Naive B cell (primary cell): ENCODE measurements around the gene CST6. TPM values are rescaled to one million over a fixed set of nuclear protein-coding genes. Genes with fewer than 3 reads are reported as not detected.
"Not testable (repeated sequence)": the region's sequence is repeated elsewhere in the genome, so short reads cannot be mapped to it uniquely, and the experiment has no call there.

ENCODE experiments used
- ATAC-seq, 2 donors: fragments of 150-1000 bp; cut with Tn5 transposase; 2 replicates each; pipeline ENCODE4 v1.10.0; 2021; ENCODE audit warnings: low read depth in 2 of 2, mild to moderate bottlenecking in 2 of 2, moderate library complexity in 2 of 2
- DNase-seq: peaks from one replicate; pipeline ENCODE4 v3.0.0; 2022
- H3K27ac Mint-ChIP-seq, 6 donors: one replicate each; pipeline ENCODE4 v1.8.0; 2020 to 2022; ENCODE audit warnings: mild to moderate bottlenecking in 6 of 6, mixed read lengths in 6 of 6, moderate library complexity in 5 of 6, inconsistent platforms in 2 of 6
- H3K27me3 Mint-ChIP-seq, 3 donors: one replicate each; pipeline ENCODE4 v1.8.0; 2021 to 2022; ENCODE audit warnings: mixed read lengths in 3 of 3, mild to moderate bottlenecking in 1 of 3
- H3K36me3 Mint-ChIP-seq, 2 donors: one replicate each; pipeline ENCODE4 v1.8.0; 2020 to 2022; ENCODE audit warnings: mixed read lengths in 2 of 2, inconsistent platforms in 1 of 2, mild to moderate bottlenecking in 1 of 2
- H3K4me1 Mint-ChIP-seq, 3 donors: one replicate each; pipeline ENCODE4 v1.8.0; 2020 to 2022; ENCODE audit warnings: mixed read lengths in 3 of 3, inconsistent platforms in 1 of 3, mild to moderate bottlenecking in 1 of 3, moderate library complexity in 1 of 3
- H3K4me3 Mint-ChIP-seq, 8 donors: one replicate each; pipeline ENCODE4 v1.8.0; 2020 to 2022; ENCODE audit warnings: mild to moderate bottlenecking in 8 of 8, mixed read lengths in 8 of 8, moderate library complexity in 8 of 8, inconsistent platforms in 2 of 8
- H3K9me3 Mint-ChIP-seq, 7 donors: one replicate each; pipeline ENCODE4 v1.8.0; 2020 to 2022; ENCODE audit warnings: mixed read lengths in 7 of 7, mild to moderate bottlenecking in 5 of 7, inconsistent platforms in 2 of 7, moderate library complexity in 1 of 7
- polyA plus RNA-seq, 6 donors: library from polyadenylated mRNA; unstranded; fragments of 300-500 nt; fragmentation: Illumina TruSeq; gene quantifications; one replicate each; pipeline ENCODE4 v1.2.3, GENCODE V29; 2021; ENCODE audit warnings: low read depth in 6 of 6

Gene CST6
- polyA plus RNA-seq, 6 donors from 2014 or later, result not detected

GRCh38 chr11:66012946-66013761 is 1.3 kb downstream of the CST6 start:
- ATAC-seq, result no peak
- DNase-seq, result no peak
- Mint-ChIP-seq H3K9me3 (no peaks in the 10 kb centered on the region), H3K27me3 (peaks cover 0 to 27% (median 14%) of the 10 kb centered on the region in 3 donors), H3K4me3 (peak overlapping the region in 1 of 8 donors; percentile 20), H3K4me1 (peaks cover 0 to 6% (median 0%) of the 10 kb centered on the region in 3 donors), H3K27ac (no peak overlapping the region), H3K36me3 (no peaks in the 10 kb centered on the region)

GRCh38 chr11:66013762-66014100 is 1.9 kb downstream of the CST6 start:
- H3K36me3 Mint-ChIP-seq, result no peaks in the 10 kb centered on the region
- no peak overlapping the region for H3K4me3 Mint-ChIP-seq
- peaks cover 0 to 27% (median 14%) of the 10 kb centered on the region in 3 donors for H3K27me3 Mint-ChIP-seq
- H3K27ac Mint-ChIP-seq, result no peak overlapping the region
- DNase-seq (no peak), ATAC-seq (no peak)
- peaks cover 0 to 6% (median 0%) of the 10 kb centered on the region in 3 donors for H3K4me1 Mint-ChIP-seq
- no peaks in the 10 kb centered on the region for H3K9me3 Mint-ChIP-seq

GRCh38 chr11:66014804-66015453 is 3.1 kb downstream of the CST6 start:
- Mint-ChIP-seq H3K27ac (no peak overlapping the region), H3K9me3 (no peaks in the 10 kb centered on the region), H3K27me3 (peaks cover 0 to 27% (median 14%) of the 10 kb centered on the region in 3 donors), H3K4me1 (peaks cover 0 to 6% (median 0%) of the 10 kb centered on the region in 3 donors), H3K36me3 (no peaks in the 10 kb centered on the region), H3K4me3 (no peak overlapping the region)
- DNase-seq (no peak), ATAC-seq (no peak)

GRCh38 chr11:66015454-66015881 is 3.7 kb downstream of the CST6 start:
- Mint-ChIP-seq H3K36me3 (no peaks in the 10 kb centered on the region), H3K4me1 (peaks cover 4 to 5% (median 5%) of the 10 kb centered on the region in 3 donors), H3K27me3 (peaks cover 0 to 32% (median 9%) of the 10 kb centered on the region in 3 donors), H3K9me3 (no peaks in the 10 kb centered on the region), H3K4me3 (no peak overlapping the region), H3K27ac (no peak overlapping the region)
- no peak for DNase-seq
- ATAC-seq, result no peak

- DNase-seq, result no peak
- no peak for ATAC-seq
- H3K4me3 Mint-ChIP-seq, result no peak overlapping the region
- H3K4me1 Mint-ChIP-seq, result peaks cover 4 to 5% (median 5%) of the 10 kb centered on the region in 3 donors
- H3K27me3 Mint-ChIP-seq, result peaks cover 0 to 32% (median 8%) of the 10 kb centered on the region in 3 donors
- H3K27ac Mint-ChIP-seq, result no peak overlapping the region
- no peaks in the 10 kb centered on the region for H3K9me3 Mint-ChIP-seq
- no peaks in the 10 kb centered on the region for H3K36me3 Mint-ChIP-seq
Observed at GRCh38 chr11:66015936-66016792, 4.4 kb downstream of the CST6 start.

GRCh38 chr11:66016793-66017177 is 5.0 kb downstream of the CST6 start:
- DNase-seq (no peak), ATAC-seq (no peak)
- H3K4me1 Mint-ChIP-seq, result peaks cover 4 to 6% (median 5%) of the 10 kb centered on the region in 3 donors
- no peak overlapping the region for H3K4me3 Mint-ChIP-seq
- H3K9me3 Mint-ChIP-seq, result no peaks in the 10 kb centered on the region
- no peaks in the 10 kb centered on the region for H3K36me3 Mint-ChIP-seq
- H3K27me3 Mint-ChIP-seq, result peaks cover 0 to 32% (median 8%) of the 10 kb centered on the region in 3 donors
- H3K27ac Mint-ChIP-seq, result no peak overlapping the region

- Mint-ChIP-seq H3K27me3 (peaks cover 0 to 29% (median 8%) of the 10 kb centered on the region in 3 donors), H3K36me3 (no peaks in the 10 kb centered on the region), H3K4me1 (peaks cover 5 to 11% (median 5%) of the 10 kb centered on the region in 3 donors), H3K9me3 (no peaks in the 10 kb centered on the region), H3K4me3 (no peak overlapping the region), H3K27ac (no peak overlapping the region)
- DNase-seq (no peak), ATAC-seq (no peak)
Observed at GRCh38 chr11:66017321-66017720, 5.5 kb downstream of the CST6 start.

GRCh38 chr11:66020212-66020611 is 8.4 kb downstream of the CST6 start:
- Mint-ChIP-seq H3K9me3 (no peaks in the 10 kb centered on the region), H3K4me3 (peak overlapping the region in 1 of 8 donors; percentile 70), H3K4me1 (peaks cover 10 to 17% (median 10%) of the 10 kb centered on the region in 3 donors), H3K27ac (no peak overlapping the region), H3K27me3 (peaks cover 4 to 20% (median 17%) of the 10 kb centered on the region in 3 donors), H3K36me3 (no peaks in the 10 kb centered on the region)
- ATAC-seq, result no peak
- DNase-seq, result no peak

- Mint-ChIP-seq H3K36me3 (no peaks in the 10 kb centered on the region), H3K9me3 (no peaks in the 10 kb centered on the region), H3K4me1 (peaks cover 10 to 17% (median 10%) of the 10 kb centered on the region in 3 donors), H3K27me3 (peaks cover 4 to 26% (median 17%) of the 10 kb centered on the region in 3 donors), H3K4me3 (no peak overlapping the region), H3K27ac (no peak overlapping the region)
- no peak for DNase-seq
- ATAC-seq, result no peak
Observed at GRCh38 chr11:66020618-66021357, 9.0 kb downstream of the CST6 start.

- peaks cover 4 to 28% (median 17%) of the 10 kb centered on the region in 3 donors for H3K27me3 Mint-ChIP-seq
- peak overlapping the region in 5 of 8 donors; percentile 4 to 64 (median 32) for H3K4me3 Mint-ChIP-seq
- no peaks in the 10 kb centered on the region for H3K9me3 Mint-ChIP-seq
- DNase-seq (peak; percentile 71), ATAC-seq (peak; percentile 93)
- H3K36me3 Mint-ChIP-seq, result no peaks in the 10 kb centered on the region
- peaks cover 10 to 17% (median 10%) of the 10 kb centered on the region in 3 donors for H3K4me1 Mint-ChIP-seq
- peak overlapping the region in 3 of 6 donors; percentile 38 to 94 (median 47) for H3K27ac Mint-ChIP-seq
Observed at GRCh38 chr11:66022401-66023185, 10.8 kb downstream of the CST6 start.

- H3K4me3 Mint-ChIP-seq, DNase-seq, H3K36me3 Mint-ChIP-seq, H3K9me3 Mint-ChIP-seq, ATAC-seq, H3K27ac Mint-ChIP-seq: not testable (repeated sequence)
- Mint-ChIP-seq H3K4me1 (peaks cover 10 to 17% (median 10%) of the 10 kb centered on the region in 3 donors), H3K27me3 (peaks cover 4 to 32% (median 17%) of the 10 kb centered on the region in 3 donors)
Observed at GRCh38 chr11:66023186-66023440, 11.3 kb downstream of the CST6 start.

GRCh38 chr11:66026017-66026529 is 14.3 kb downstream of the CST6 start, which contains the start of gene CATSPER1:
Gene CATSPER1 (minus strand): TSS chr11:66026479. CDS start chr11:66026379, 100 bp downstream.
- no peak for DNase-seq
- H3K36me3 Mint-ChIP-seq, result no peaks in the 10 kb centered on the region
- no peak for ATAC-seq
- peaks cover 4 to 31% (median 17%) of the 10 kb centered on the region in 3 donors for H3K27me3 Mint-ChIP-seq
- no peak within 1 kb of the TSS for H3K4me3 Mint-ChIP-seq
- peaks cover 5 to 12% (median 8%) of the 10 kb centered on the region in 3 donors for H3K4me1 Mint-ChIP-seq
- no peaks in the 10 kb centered on the region for H3K9me3 Mint-ChIP-seq
- H3K27ac Mint-ChIP-seq, result peak within 1 kb of the TSS in 1 of 6 donors; percentile 18
